ENCODE results near the gene YWHAG.

Gene YWHAG

DNA sequence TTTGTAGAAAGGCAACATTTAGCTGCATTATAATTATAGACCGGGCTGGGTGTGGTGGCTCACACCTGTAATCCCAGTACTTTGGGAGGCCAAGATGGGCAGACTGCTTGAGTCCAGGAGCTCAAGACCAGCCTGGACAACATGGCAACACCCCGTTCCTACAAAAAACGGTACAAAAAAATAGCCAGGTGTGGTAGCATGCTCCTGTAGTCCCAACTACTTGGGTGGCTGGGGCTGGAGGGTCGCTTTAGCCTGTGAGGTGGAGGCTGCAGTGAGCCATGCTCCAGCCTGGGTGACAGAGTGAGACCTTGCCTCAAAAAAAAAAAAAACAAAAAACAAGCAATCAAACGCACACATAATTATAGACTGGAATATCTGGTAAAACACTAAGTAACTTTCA, 5.0 kb downstream of the YWHAG start:
- TF ChIP-seq HDGF (IDR thresholded peaks at IDR 0.05; ENCODE audit: borderline replicate concordance) (no peak), SUZ12 (IDR thresholded peaks at IDR 0.05) (no peak), BHLHE40 (IDR thresholded peaks at IDR 0.05; ENCODE audit: borderline replicate concordance) (no peak), LEF1 (IDR thresholded peaks at IDR 0.05; ENCODE audit: borderline replicate concordance) (no peak), TARDBP (IDR thresholded peaks at IDR 0.05) (no peak), FOXA1 (IDR thresholded peaks at IDR 0.05) (no peak), ZNF384 (IDR thresholded peaks at IDR 0.05) (no peak), L3MBTL2 (conservative IDR thresholded peaks at IDR 0.05) (no peak), NFRKB (IDR thresholded peaks at IDR 0.05) (no peak), SP1 (IDR thresholded peaks at IDR 0.05) (no peak), ARNT (IDR thresholded peaks at IDR 0.05) (no peak), FOXK2 (IDR thresholded peaks at IDR 0.05) (no peak)
- TF ChIP-seq, protein P1, sequence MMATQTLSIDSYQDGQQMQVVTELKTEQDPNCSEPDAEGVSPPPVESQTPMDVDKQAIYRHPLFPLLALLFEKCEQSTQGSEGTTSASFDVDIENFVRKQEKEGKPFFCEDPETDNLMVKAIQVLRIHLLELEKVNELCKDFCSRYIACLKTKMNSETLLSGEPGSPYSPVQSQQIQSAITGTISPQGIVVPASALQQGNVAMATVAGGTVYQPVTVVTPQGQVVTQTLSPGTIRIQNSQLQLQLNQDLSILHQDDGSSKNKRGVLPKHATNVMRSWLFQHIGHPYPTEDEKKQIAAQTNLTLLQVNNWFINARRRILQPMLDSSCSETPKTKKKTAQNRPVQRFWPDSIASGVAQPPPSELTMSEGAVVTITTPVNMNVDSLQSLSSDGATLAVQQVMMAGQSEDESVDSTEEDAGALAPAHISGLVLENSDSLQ (IDR thresholded peaks at IDR 0.05), result no peak
- DNase-seq (ENCODE audit: extremely low spot score), result no peak
- CTCF ChIA-PET, result no interaction called here
- POLR2A ChIA-PET, result no interaction called here

DNA sequence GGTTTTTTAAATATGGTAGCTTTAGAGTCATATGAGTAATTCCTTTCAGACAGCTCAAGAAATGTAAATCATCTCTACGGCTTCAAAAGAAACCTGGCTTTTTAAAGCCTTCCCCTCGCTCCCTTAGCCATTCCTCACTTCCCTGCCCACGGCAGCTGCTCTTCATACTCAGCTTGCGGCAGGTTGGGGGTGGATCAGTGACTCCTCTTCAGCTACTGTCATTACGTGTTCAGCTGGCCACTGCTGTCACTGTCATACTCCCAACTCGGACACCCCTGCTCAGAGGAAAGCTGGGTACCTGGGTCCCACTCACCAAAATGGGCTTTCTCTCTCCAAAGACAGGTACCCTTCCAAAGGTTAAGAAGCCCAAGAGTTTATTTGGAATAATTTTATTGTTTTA, 6.6 kb downstream of the YWHAG start:
- ChIA-PET CTCF (no interaction called here), POLR2A (interaction anchor here (2.3 kb wide), 1 partner anchor 34 kb away, joined by 6 read pairs; no protein-coding TSS in a partner anchor)
- TF ChIP-seq CTBP1 (IDR thresholded peaks at IDR 0.05; ENCODE audit: borderline replicate concordance), result no peak
- no peak for TF ChIP-seq HDGF (IDR thresholded peaks at IDR 0.05; ENCODE audit: borderline replicate concordance)
- no peak for TF ChIP-seq ELF4 (IDR thresholded peaks at IDR 0.05)
- no peak for TF ChIP-seq FOXK2 (IDR thresholded peaks at IDR 0.05)
- TF ChIP-seq SUZ12 (IDR thresholded peaks at IDR 0.05), result no peak
- TF ChIP-seq TARDBP (IDR thresholded peaks at IDR 0.05), result no peak
- no peak for TF ChIP-seq LEF1 (IDR thresholded peaks at IDR 0.05; ENCODE audit: borderline replicate concordance)
- no peak for TF ChIP-seq BHLHE40 (IDR thresholded peaks at IDR 0.05; ENCODE audit: borderline replicate concordance)
- TF ChIP-seq FOXA1 (IDR thresholded peaks at IDR 0.05), result no peak
- TF ChIP-seq L3MBTL2 (conservative IDR thresholded peaks at IDR 0.05), result no peak
- TF ChIP-seq ZNF384 (IDR thresholded peaks at IDR 0.05), result no peak
- no peak for TF ChIP-seq NFRKB (IDR thresholded peaks at IDR 0.05)
- TF ChIP-seq FOXM1 (IDR thresholded peaks at IDR 0.05; ENCODE audit: borderline replicate concordance), result no peak
- TF ChIP-seq ARNT (IDR thresholded peaks at IDR 0.05), result no peak
- TF ChIP-seq, protein P1 (IDR thresholded peaks at IDR 0.05), result no peak
- TF ChIP-seq SP1 (IDR thresholded peaks at IDR 0.05), result no peak
- no peak for DNase-seq (ENCODE audit: extremely low spot score)

- DNase-seq (ENCODE audit: extremely low spot score), result no peak
- ChIA-PET POLR2A (interaction anchor here (2.3 kb wide), 1 partner anchor 34 kb away, joined by 6 read pairs; no protein-coding TSS in a partner anchor), CTCF (no interaction called here)
- TF ChIP-seq TARDBP (IDR thresholded peaks at IDR 0.05) (no peak), HDGF (IDR thresholded peaks at IDR 0.05; ENCODE audit: borderline replicate concordance) (no peak), L3MBTL2 (conservative IDR thresholded peaks at IDR 0.05) (no peak), SP1 (IDR thresholded peaks at IDR 0.05) (no peak), FOXM1 (IDR thresholded peaks at IDR 0.05; ENCODE audit: borderline replicate concordance) (no peak), SUZ12 (IDR thresholded peaks at IDR 0.05) (no peak), ARNT (IDR thresholded peaks at IDR 0.05) (no peak), FOXK2 (IDR thresholded peaks at IDR 0.05) (no peak)
- TF ChIP-seq, protein P1 (IDR thresholded peaks at IDR 0.05), result no peak
These were observed 7.4 kb downstream of the YWHAG start for GRCh38 chr7:76351372-76351771.

GRCh38 chr7:76349313-76349885, 9.4 kb downstream of the YWHAG start:
- ChIA-PET CTCF (no interaction called here), POLR2A (no interaction called here)
- no peak for TF ChIP-seq TARDBP (IDR thresholded peaks at IDR 0.05)
- TF ChIP-seq HDGF (IDR thresholded peaks at IDR 0.05; ENCODE audit: borderline replicate concordance), result no peak
- no peak for TF ChIP-seq BHLHE40 (IDR thresholded peaks at IDR 0.05; ENCODE audit: borderline replicate concordance)
- TF ChIP-seq SUZ12 (IDR thresholded peaks at IDR 0.05), result no peak
- TF ChIP-seq L3MBTL2 (conservative IDR thresholded peaks at IDR 0.05), result no peak
- no peak for TF ChIP-seq CTBP1 (IDR thresholded peaks at IDR 0.05; ENCODE audit: borderline replicate concordance)
- TF ChIP-seq LEF1 (IDR thresholded peaks at IDR 0.05; ENCODE audit: borderline replicate concordance), result no peak
- DNase-seq (ENCODE audit: extremely low spot score), result no peak

DNA sequence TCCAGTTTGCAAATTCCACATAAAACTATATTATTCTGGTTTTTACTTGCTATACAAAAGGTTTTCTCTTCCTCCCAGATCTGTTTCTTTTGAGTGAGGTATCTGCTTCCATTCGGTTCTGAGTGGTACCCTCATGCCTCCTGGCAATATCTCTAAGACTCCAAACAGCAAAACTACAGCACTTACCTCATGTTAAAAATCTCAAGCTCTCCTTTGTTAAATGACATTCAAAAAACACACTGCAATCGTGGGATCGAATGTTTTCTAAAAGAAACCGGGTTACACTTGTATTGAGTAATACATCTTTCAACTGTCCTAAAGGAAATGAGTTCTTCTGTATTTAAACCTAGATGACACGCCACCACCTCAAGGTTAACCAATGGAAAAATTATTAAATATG, 11.1 kb downstream of the YWHAG start:
- TF ChIP-seq L3MBTL2 (conservative IDR thresholded peaks at IDR 0.05), result no peak
- no peak for TF ChIP-seq LEF1 (IDR thresholded peaks at IDR 0.05; ENCODE audit: borderline replicate concordance)
- no peak for TF ChIP-seq NFRKB (IDR thresholded peaks at IDR 0.05)
- no peak for TF ChIP-seq SUZ12 (IDR thresholded peaks at IDR 0.05)
- no peak for TF ChIP-seq TARDBP (IDR thresholded peaks at IDR 0.05)
- TF ChIP-seq, protein P1 (IDR thresholded peaks at IDR 0.05), result no peak
- no peak for TF ChIP-seq FOXM1 (IDR thresholded peaks at IDR 0.05; ENCODE audit: borderline replicate concordance)
- TF ChIP-seq ARNT (IDR thresholded peaks at IDR 0.05), result no peak
- no peak for DNase-seq (ENCODE audit: extremely low spot score)
- ChIA-PET POLR2A (no interaction called here), CTCF (no interaction called here)

DNA sequence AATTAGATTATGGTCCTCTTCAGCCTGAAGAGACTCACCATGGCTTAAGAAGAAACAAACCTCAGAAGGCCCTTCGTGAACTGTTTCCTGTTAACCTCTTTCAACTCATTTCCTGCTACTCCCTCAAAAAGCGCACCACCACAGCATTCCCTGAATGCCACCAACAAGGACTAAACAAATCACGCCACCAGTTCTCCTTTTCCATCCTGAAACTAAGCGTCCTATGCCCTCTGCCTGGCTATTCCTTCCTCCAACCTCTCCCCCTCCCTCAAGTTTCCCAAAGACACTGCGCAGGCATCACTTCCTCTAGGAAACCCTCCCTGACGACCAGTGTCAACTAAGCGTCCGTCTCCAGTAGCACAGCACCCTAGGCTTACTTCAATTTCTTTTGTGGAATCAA, 12.0 kb downstream of the YWHAG start:
- ChIA-PET POLR2A (no interaction called here), CTCF (no interaction called here)
- no peak for DNase-seq (ENCODE audit: extremely low spot score)
- no peak for TF ChIP-seq NFRKB (IDR thresholded peaks at IDR 0.05)
- no peak for TF ChIP-seq LEF1 (IDR thresholded peaks at IDR 0.05; ENCODE audit: borderline replicate concordance)
- TF ChIP-seq SUZ12 (IDR thresholded peaks at IDR 0.05), result no peak
- TF ChIP-seq FOXA1 (IDR thresholded peaks at IDR 0.05), result no peak
- no peak for TF ChIP-seq TARDBP (IDR thresholded peaks at IDR 0.05)
- no peak for TF ChIP-seq CTBP1 (IDR thresholded peaks at IDR 0.05; ENCODE audit: borderline replicate concordance)
- TF ChIP-seq ARNT (IDR thresholded peaks at IDR 0.05), result no peak
- TF ChIP-seq SP1 (IDR thresholded peaks at IDR 0.05), result no peak
- no peak for TF ChIP-seq FOXM1 (IDR thresholded peaks at IDR 0.05; ENCODE audit: borderline replicate concordance)
- TF ChIP-seq, protein P1 (IDR thresholded peaks at IDR 0.05), result no peak
- TF ChIP-seq BHLHE40 (IDR thresholded peaks at IDR 0.05; ENCODE audit: borderline replicate concordance), result no peak
- TF ChIP-seq HDGF (IDR thresholded peaks at IDR 0.05; ENCODE audit: borderline replicate concordance), result no peak
- no peak for TF ChIP-seq ZNF384 (IDR thresholded peaks at IDR 0.05)
- no peak for TF ChIP-seq FOXK2 (IDR thresholded peaks at IDR 0.05)
- TF ChIP-seq ELF4 (IDR thresholded peaks at IDR 0.05), result no peak
